Psoas muscle (tissue), 8 donors: ENCODE measurements around the gene TPRN. TPM values are rescaled to one million over a fixed set of nuclear protein-coding genes. Genes with fewer than 3 reads are reported as not detected.

Experiments used
- ATAC-seq, 4 donors: fragments of 200-7000 bp; cut with Tn5 transposase; one replicate each; pipeline ENCODE4 v1.9.1; 2020; ENCODE audit warnings: moderate library complexity in 3 of 4, mild to moderate bottlenecking in 2 of 4
- DNase-seq, 2 donors: peaks; one replicate each; pipeline ENCODE4 v3.0.0-alpha.2; 2020
- H3K27ac ChIP-seq: fragments of 200-600 bp; one replicate; pipeline ENCODE4 v1.8.0; 2022
- H3K27me3 ChIP-seq, 3 donors: fragments of 200-600 bp in 1 of 3; one replicate each; pipeline versions ENCODE4 v1.6.1 to v1.8.0; 2013 to 2022; ENCODE audit warnings: low read length in 2 of 3, mild to moderate bottlenecking in 2 of 3, moderate library complexity in 1 of 3; ENCODE audit not compliant: insufficient read depth in 3 of 3
- H3K36me3 ChIP-seq, 2 donors: fragments of 200-600 bp in 1 of 2; one replicate each; pipeline versions ENCODE4 v1.6.1 to v1.8.0; 2013 to 2022; ENCODE audit warnings: low read depth in 1 of 2, mild to moderate bottlenecking in 1 of 2, moderate library complexity in 1 of 2; ENCODE audit not compliant: insufficient read depth in 1 of 2
- H3K4me1 ChIP-seq: fragments of 200-600 bp; one replicate; pipeline ENCODE4 v1.8.0; 2022
- H3K4me3 ChIP-seq: fragments of 200-600 bp; one replicate; pipeline ENCODE4 v1.8.0; 2022; ENCODE audit warnings: mild to moderate bottlenecking
- H3K9me3 ChIP-seq: fragments of 200-600 bp; one replicate; pipeline ENCODE4 v1.8.0; 2022
- WGBS, 3 donors: extraction: QIAGEN DNeasy Blood & Tissue Kit; methylation state at CpG; one replicate each; pipeline versions ENCODE4 v1.1.6 to v1.1.7; 2013; 5-methylcytosine and 5-hydroxymethylcytosine counted together
- intact Hi-C, 2 donors: fragments of 100-400 bp; cut with DNase I; formaldehyde crosslinking; loops; one replicate each; pipeline versions ENCODE4 v1.11.0 to v1.14.2; 2022
- long read RNA-seq, 2 donors: library from polyadenylated mRNA; unstranded; transcript quantifications; one replicate each; pipeline ENCODE4 v2.0.0, GENCODE V29; 2021
- polyA plus RNA-seq, 3 donors: library from polyadenylated mRNA; stranded (reverse); fragments of 200-250 nt; gene quantifications; one replicate each; pipeline ENCODE4 v1.2.3, GENCODE V29; 2013
- total RNA-seq, 4 donors: library from RNA; stranded (reverse); fragmentation: NEBNext Ultra II Directional in 2 of 4; extraction: Animal tissue kit (Norgen Biotek cat#: 25700) in 2 of 4; gene quantifications; one replicate each; pipeline versions ENCODE4 v1.2.1 to v1.2.4, GENCODE V29; 2021 to 2023
- TF ChIP-seq, protein P1 (sequence below): fragments of 200-600 bp; IDR thresholded peaks from one replicate; pipeline ENCODE4 v1.8.0; 2022; ENCODE audit warnings: antibody characterized with exemption
- donor health status: healthy with polysubstance abuse.
- donor health status: DM: no; HTN: no; CAD: no; lungs with moderate emphysema.
- donor health status: Bipolar disorder and iron deficiency.
- donor health status: healthy.
- donor health status: DM: yes; HTN: yes; CAD: no.
- donor health status: DM: no; HTN: no; CAD: no.
- donor health status: DM: no; HTN: no; CAD: no.
- donor health status: DM: yes; HTN: yes; CAD: no.

Gene TPRN, protein sequence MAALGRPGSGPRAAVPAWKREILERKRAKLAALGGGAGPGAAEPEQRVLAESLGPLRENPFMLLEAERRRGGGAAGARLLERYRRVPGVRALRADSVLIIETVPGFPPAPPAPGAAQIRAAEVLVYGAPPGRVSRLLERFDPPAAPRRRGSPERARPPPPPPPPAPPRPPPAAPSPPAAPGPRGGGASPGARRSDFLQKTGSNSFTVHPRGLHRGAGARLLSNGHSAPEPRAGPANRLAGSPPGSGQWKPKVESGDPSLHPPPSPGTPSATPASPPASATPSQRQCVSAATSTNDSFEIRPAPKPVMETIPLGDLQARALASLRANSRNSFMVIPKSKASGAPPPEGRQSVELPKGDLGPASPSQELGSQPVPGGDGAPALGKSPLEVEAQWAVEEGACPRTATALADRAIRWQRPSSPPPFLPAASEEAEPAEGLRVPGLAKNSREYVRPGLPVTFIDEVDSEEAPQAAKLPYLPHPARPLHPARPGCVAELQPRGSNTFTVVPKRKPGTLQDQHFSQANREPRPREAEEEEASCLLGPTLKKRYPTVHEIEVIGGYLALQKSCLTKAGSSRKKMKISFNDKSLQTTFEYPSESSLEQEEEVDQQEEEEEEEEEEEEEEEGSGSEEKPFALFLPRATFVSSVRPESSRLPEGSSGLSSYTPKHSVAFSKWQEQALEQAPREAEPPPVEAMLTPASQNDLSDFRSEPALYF
- 10 to 100 TPM in 2 of 4 donors, 1 to 10 TPM in 2; 8.0 to 11.3 (median 9.8) TPM for total RNA-seq
- polyA plus RNA-seq: 10 to 100 TPM in 1 of 3 donors, 1 to 10 TPM in 2; 3.6 to 11.1 (median 6.7) TPM
- long read RNA-seq, donor 1, transcript TPRN-202 (4 exons, 2,661 nt): major isoform, 9 of 11 reads
- long read RNA-seq, donor 1, partial matches to known transcripts: 0 of 11 reads
- long read RNA-seq, donor 1, other reads (novel, unspliced or antisense): 2 of 11 reads
- long read RNA-seq, donor 2, transcript TPRN-202 (4 exons, 2,661 nt): major isoform, 9 of 26 reads
- long read RNA-seq, donor 2, partial matches to known transcripts: 0 of 26 reads
- long read RNA-seq, donor 2, other reads (novel, unspliced or antisense): 17 of 26 reads

DNA sequence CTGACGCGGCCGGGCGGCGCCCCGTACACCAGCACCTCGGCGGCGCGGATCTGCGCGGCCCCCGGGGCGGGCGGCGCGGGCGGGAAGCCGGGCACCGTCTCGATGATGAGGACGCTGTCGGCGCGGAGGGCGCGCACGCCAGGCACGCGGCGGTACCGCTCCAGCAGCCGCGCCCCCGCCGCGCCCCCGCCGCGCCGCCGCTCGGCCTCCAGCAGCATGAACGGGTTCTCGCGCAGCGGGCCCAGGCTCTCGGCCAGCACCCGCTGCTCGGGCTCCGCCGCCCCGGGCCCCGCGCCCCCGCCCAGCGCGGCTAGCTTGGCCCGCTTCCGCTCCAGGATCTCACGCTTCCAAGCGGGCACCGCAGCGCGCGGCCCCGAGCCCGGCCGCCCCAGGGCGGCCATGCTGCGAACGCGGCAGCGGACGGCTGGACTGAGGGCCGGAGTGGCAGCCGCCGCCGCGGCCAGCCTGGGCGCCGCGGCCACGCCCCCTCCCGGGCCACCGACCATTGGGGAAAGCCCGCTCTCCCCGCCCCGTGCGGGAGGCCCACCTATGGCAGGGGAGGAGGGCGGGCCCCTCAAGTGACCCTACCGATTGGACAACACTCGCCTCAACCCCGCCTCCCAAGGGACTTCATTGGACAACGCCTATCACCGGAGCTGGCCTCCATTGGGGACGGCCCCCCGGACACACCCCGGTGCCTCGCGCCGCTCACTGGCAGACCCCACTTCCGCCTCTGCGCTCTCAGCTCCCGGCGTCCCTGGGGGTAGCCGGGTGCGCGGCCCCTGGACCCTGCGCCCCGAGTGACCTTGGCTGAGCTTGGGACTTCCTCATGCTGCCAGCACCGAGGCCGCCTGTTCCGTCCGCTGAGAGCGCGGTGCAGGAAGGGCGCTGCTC lies at the start of gene TPRN:
TSS of gene TPRN (minus strand) at position 431 of the 894 bp plus-strand sequence. CDS start at position 401, 30 bp downstream.
- no peaks in the 10 kb centered on the region for H3K9me3 ChIP-seq
- peaks cover 62% of the 10 kb centered on the region for H3K4me1 ChIP-seq
- WGBS, 3 donors: 0 to 1% (median 0%) methylated on average over 38 to 117 of the region's 118 CpGs
- no peaks in the 10 kb centered on the region for H3K27me3 ChIP-seq
- peak within 1 kb of the TSS; percentile 90 for H3K4me3 ChIP-seq
- TF ChIP-seq, protein P1, sequence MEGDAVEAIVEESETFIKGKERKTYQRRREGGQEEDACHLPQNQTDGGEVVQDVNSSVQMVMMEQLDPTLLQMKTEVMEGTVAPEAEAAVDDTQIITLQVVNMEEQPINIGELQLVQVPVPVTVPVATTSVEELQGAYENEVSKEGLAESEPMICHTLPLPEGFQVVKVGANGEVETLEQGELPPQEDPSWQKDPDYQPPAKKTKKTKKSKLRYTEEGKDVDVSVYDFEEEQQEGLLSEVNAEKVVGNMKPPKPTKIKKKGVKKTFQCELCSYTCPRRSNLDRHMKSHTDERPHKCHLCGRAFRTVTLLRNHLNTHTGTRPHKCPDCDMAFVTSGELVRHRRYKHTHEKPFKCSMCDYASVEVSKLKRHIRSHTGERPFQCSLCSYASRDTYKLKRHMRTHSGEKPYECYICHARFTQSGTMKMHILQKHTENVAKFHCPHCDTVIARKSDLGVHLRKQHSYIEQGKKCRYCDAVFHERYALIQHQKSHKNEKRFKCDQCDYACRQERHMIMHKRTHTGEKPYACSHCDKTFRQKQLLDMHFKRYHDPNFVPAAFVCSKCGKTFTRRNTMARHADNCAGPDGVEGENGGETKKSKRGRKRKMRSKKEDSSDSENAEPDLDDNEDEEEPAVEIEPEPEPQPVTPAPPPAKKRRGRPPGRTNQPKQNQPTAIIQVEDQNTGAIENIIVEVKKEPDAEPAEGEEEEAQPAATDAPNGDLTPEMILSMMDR: no peak
- ATAC-seq: peak; percentile 97 to 99 (median 98)
- DNase-seq: peak; percentile 100
- intact Hi-C loops: no loop called here
- peak within 1 kb of the TSS; percentile 86 for H3K27ac ChIP-seq
- H3K36me3 ChIP-seq: no peaks in the 10 kb centered on the region

DNA sequence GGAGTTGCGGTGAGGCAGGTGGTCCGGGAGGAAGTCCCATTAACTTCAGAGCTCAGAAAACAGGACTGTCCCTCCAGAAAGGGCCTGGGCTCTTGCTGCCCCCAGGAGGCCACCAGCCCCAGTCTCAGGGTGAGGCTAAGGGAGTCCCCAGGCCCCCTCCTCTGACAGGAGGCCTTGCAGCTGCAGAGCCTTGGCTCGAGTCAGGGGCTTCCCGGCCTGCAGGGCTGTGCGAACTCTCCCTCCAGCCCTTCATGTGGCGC lies 47.3 kb upstream of the TPRN start:
- TF ChIP-seq, protein P1: no peak
- no peak for DNase-seq
- H3K36me3 ChIP-seq: peaks cover 0 to 12% of the 10 kb centered on the region in 2 donors
- intact Hi-C loops: no loop called here
- WGBS, 3 donors: 75 to 81% (median 80%) methylated on average over 6 of the region's 6 CpGs
- no peak for ATAC-seq
- no peaks in the 10 kb centered on the region for H3K27me3 ChIP-seq
- peak overlapping the region; percentile 73 for H3K27ac ChIP-seq
- no peaks in the 10 kb centered on the region for H3K9me3 ChIP-seq
- H3K4me3 ChIP-seq: no peak overlapping the region
- peaks cover 31% of the 10 kb centered on the region for H3K4me1 ChIP-seq

DNA sequence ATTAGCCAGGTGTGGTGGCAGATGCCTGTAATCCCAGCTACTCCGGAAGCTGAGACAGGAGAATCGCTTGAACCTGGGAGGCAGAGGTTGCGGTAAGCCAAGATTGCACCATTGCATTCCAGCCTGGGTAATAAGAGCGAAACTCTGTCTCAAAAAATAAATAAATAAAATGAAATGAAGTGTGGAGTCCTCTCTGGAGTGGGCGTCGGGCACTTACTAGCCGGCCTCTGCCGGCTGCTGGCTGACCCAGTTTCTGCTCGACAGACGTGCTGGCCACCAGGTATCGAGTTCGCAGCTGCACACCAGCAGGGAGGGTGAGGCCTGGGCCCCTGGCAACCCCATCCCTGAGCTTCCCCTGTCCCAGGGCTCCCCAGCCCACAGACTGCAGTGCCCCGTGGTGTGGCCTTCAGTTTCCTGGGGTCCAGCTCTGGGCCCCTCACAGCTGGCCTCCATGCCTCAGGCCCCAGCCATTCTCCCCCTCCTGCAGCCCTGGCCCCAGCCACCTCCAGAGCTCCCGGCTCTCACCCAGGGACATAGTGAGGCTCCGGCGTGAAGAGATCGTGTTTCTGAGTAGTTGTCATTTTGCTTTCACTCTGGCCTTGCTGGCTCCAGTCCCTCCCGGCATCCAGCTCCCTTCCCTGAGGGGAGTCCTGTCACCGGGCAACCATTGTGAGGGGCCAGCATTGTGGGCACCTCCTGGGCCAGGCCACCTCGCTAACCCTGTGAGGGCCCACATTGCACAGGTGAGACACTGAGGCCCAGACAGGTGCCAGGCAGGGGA lies 46.8 kb upstream of the TPRN start:
- peaks cover 36% of the 10 kb centered on the region for H3K4me1 ChIP-seq
- peaks cover 0 to 17% of the 10 kb centered on the region in 2 donors for H3K36me3 ChIP-seq
- 30 to 41% (median 38%) methylated on average over 20 of the region's 20 CpGs for WGBS, 3 donors
- H3K27me3 ChIP-seq: no peaks in the 10 kb centered on the region
- H3K4me3 ChIP-seq: peak overlapping the region; percentile 21
- no peaks in the 10 kb centered on the region for H3K9me3 ChIP-seq
- TF ChIP-seq, protein P1: no peak
- intact Hi-C loops: no loop called here
- ATAC-seq (peak; percentile 17 to 75 (median 68)), DNase-seq (no peak)
- peak overlapping the region; percentile 73 for H3K27ac ChIP-seq
